ENCODE data around the gene SEMA3E. TPM values are rescaled to one million over a fixed set of nuclear protein-coding genes. Genes with fewer than 3 reads are reported as not detected.

Gene SEMA3E
- total RNA-seq, 2 donors from 2014 or later, result 339 to 438 TPM

GRCh38 chr7:83528925-83529423, 120.0 kb downstream of the SEMA3E start:
- Mint-ChIP-seq H3K4me3 (no peak overlapping the region), H3K4me1 (no peaks in the 10 kb centered on the region), H3K9me3 (no peaks in the 10 kb centered on the region), H3K27me3 (ENCODE audit: insufficient read depth) (no peaks in the 10 kb centered on the region), H3K36me3 (ENCODE audit: low read depth) (no peaks in the 10 kb centered on the region), H3K27ac (no peak overlapping the region)
- H3K9ac ChIP-seq (ENCODE audit: extremely low read depth, low read length, poor library complexity, severe bottlenecking), result no peak overlapping the region
- peaks cover 3% of the 10 kb centered on the region for H3K4me1 ChIP-seq (ENCODE audit: control insufficient read depth, insufficient read depth, low read length)
- no peaks in the 10 kb centered on the region for H3K27me3 ChIP-seq (ENCODE audit: control insufficient read depth, insufficient read depth, low read length, poor library complexity, severe bottlenecking)
- no peak overlapping the region for H3K27ac ChIP-seq (ENCODE audit: low read depth, low read length)
- TF ChIP-seq, protein P1, sequence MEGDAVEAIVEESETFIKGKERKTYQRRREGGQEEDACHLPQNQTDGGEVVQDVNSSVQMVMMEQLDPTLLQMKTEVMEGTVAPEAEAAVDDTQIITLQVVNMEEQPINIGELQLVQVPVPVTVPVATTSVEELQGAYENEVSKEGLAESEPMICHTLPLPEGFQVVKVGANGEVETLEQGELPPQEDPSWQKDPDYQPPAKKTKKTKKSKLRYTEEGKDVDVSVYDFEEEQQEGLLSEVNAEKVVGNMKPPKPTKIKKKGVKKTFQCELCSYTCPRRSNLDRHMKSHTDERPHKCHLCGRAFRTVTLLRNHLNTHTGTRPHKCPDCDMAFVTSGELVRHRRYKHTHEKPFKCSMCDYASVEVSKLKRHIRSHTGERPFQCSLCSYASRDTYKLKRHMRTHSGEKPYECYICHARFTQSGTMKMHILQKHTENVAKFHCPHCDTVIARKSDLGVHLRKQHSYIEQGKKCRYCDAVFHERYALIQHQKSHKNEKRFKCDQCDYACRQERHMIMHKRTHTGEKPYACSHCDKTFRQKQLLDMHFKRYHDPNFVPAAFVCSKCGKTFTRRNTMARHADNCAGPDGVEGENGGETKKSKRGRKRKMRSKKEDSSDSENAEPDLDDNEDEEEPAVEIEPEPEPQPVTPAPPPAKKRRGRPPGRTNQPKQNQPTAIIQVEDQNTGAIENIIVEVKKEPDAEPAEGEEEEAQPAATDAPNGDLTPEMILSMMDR (conservative IDR thresholded peaks at IDR 0.05), result no peak
- no peaks in the 10 kb centered on the region for H3K9me3 ChIP-seq (ENCODE audit: control insufficient read depth, low read length)
- WGBS, 2 experiments (ENCODE audit: insufficient coverage in 1 of 2, insufficient read length in 1 of 2), result 98 to 100% methylated on average over 2 of the region's 3 CpGs
- H3K36me3 ChIP-seq (ENCODE audit: control insufficient read depth, insufficient read depth, low read length), result peaks cover 11% of the 10 kb centered on the region
- H3K4me3 ChIP-seq (ENCODE audit: low read length), result no peak overlapping the region
- no peak for DNase-seq

GRCh38 chr7:83524277-83525075, 124.5 kb downstream of the SEMA3E start:
- no peak for DNase-seq
- Mint-ChIP-seq H3K4me1 (no peaks in the 10 kb centered on the region), H3K4me3 (no peak overlapping the region), H3K27ac (no peak overlapping the region), H3K9me3 (no peaks in the 10 kb centered on the region), H3K36me3 (ENCODE audit: low read depth) (peaks cover 2% of the 10 kb centered on the region), H3K27me3 (ENCODE audit: insufficient read depth) (no peaks in the 10 kb centered on the region)
- peaks cover 7% of the 10 kb centered on the region for H3K36me3 ChIP-seq (ENCODE audit: control insufficient read depth, insufficient read depth, low read length)
- H3K9ac ChIP-seq (ENCODE audit: extremely low read depth, low read length, poor library complexity, severe bottlenecking), result no peak overlapping the region
- no peak overlapping the region for H3K27ac ChIP-seq (ENCODE audit: low read depth, low read length)
- H3K27me3 ChIP-seq (ENCODE audit: control insufficient read depth, insufficient read depth, low read length, poor library complexity, severe bottlenecking), result no peaks in the 10 kb centered on the region
- TF ChIP-seq, protein P1 (conservative IDR thresholded peaks at IDR 0.05), result no peak
- H3K9me3 ChIP-seq (ENCODE audit: control insufficient read depth, low read length), result no peaks in the 10 kb centered on the region
- H3K4me1 ChIP-seq (ENCODE audit: control insufficient read depth, insufficient read depth, low read length), result no peaks in the 10 kb centered on the region
- no peak overlapping the region for H3K4me3 ChIP-seq (ENCODE audit: low read length)
- 97 to 100% methylated on average over 2 to 4 of the region's 4 CpGs for WGBS, 2 experiments (ENCODE audit: insufficient coverage in 1 of 2, insufficient read length in 1 of 2)

GRCh38 chr7:83520726-83521125, 128.2 kb downstream of the SEMA3E start:
- TF ChIP-seq, protein P1 (conservative IDR thresholded peaks at IDR 0.05), result no peak

More at GRCh38 chr7:83520726-83521125, 128.2 kb downstream of the SEMA3E start:
- WGBS, 2 experiments (ENCODE audit: insufficient coverage in 1 of 2, insufficient read length in 1 of 2), result 71% methylated on average over 2 of the region's 2 CpGs; no CpG with 5 or more reads in 1 of the 2 experiments
- Histone ChIP-seq H3K27ac (ENCODE audit: low read depth, low read length) (no peak overlapping the region), H3K36me3 (ENCODE audit: control insufficient read depth, insufficient read depth, low read length) (no peaks in the 10 kb centered on the region), H3K4me3 (ENCODE audit: low read length) (no peak overlapping the region), H3K9ac (ENCODE audit: extremely low read depth, low read length, poor library complexity, severe bottlenecking) (no peak overlapping the region), H3K9me3 (ENCODE audit: control insufficient read depth, low read length) (no peaks in the 10 kb centered on the region), H3K27me3 (ENCODE audit: control insufficient read depth, insufficient read depth, low read length, poor library complexity, severe bottlenecking) (no peaks in the 10 kb centered on the region), H3K4me1 (ENCODE audit: control insufficient read depth, insufficient read depth, low read length) (no peaks in the 10 kb centered on the region)
- no peaks in the 10 kb centered on the region for H3K9me3 Mint-ChIP-seq
- peaks cover 4% of the 10 kb centered on the region for H3K36me3 Mint-ChIP-seq (ENCODE audit: low read depth)
- DNase-seq, result no peak
- no peaks in the 10 kb centered on the region for H3K27me3 Mint-ChIP-seq (ENCODE audit: insufficient read depth)
- H3K4me3 Mint-ChIP-seq, result no peak overlapping the region
- H3K27ac Mint-ChIP-seq, result no peak overlapping the region
- peaks cover 16% of the 10 kb centered on the region for H3K4me1 Mint-ChIP-seq
